HG03045 (cell line): ENCODE data around the gene PKP3.
"Not testable (repeated sequence)": the region's sequence is repeated elsewhere in the genome, so short reads cannot be mapped to it uniquely, and the experiment has no call there.

ENCODE experiments used
- ATAC-seq: cut with Tn5 transposase; IDR thresholded peaks from one replicate; pipeline ENCODE4 v1.9.1; 2021; ENCODE audit warnings: mild to moderate bottlenecking, moderate library complexity; ENCODE audit not compliant: unreplicated experiment

PKP3 gene

GRCh38 chr11:362642-363442, 31.2 kb upstream of the PKP3 start:
- ATAC-seq, result no peak

DNA sequence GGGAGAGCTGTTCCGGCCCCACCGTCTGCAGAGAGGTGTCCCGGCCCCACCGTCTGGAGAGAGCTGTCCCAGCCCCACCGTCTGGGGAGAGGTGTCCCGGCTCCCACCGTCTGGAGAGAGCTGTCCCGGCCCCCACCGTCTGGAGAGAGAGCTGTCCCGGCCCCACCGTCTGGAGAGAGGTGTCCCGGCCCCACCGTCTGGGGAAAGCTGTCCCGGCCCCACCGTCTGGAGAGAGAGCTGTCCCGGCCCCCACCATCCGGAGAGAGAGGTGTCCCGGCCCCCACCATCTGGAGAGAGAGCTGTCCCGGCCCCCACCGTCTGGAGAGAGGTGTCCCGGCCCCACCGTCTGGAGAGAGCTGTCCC, 30.6 kb upstream of the PKP3 start:
- not testable (repeated sequence) for ATAC-seq

GRCh38 chr11:363948-364761, 29.9 kb upstream of the PKP3 start:
- ATAC-seq, result no peak

- ATAC-seq, result no peak
Observed at GRCh38 chr11:364991-365725, 28.9 kb upstream of the PKP3 start.

DNA sequence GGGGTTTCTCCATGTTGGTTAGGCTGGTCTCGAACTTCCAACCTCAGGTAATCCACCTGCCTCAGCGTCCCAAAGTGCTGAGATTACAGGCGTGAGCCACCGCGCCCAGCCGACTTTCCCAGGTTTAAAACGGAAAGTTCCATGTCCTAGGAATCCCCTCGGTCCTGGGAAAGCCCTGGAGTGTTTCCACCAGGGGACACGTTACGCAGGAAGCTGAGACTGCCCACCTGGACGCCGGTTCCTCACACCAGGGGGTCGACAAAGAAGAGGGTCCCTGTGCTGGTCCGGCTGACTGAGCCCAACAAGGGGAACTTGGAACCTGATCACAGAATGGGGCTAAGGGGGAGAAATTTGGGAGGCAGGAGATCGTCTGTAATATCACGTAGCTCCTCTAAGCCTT, 28.2 kb upstream of the PKP3 start:
- ATAC-seq, result no peak

GRCh38 chr11:367956-368413, 26.0 kb upstream of the PKP3 start:
- no peak for ATAC-seq

GRCh38 chr11:368414-369335, 25.3 kb upstream of the PKP3 start:
- ATAC-seq, result no peak

DNA sequence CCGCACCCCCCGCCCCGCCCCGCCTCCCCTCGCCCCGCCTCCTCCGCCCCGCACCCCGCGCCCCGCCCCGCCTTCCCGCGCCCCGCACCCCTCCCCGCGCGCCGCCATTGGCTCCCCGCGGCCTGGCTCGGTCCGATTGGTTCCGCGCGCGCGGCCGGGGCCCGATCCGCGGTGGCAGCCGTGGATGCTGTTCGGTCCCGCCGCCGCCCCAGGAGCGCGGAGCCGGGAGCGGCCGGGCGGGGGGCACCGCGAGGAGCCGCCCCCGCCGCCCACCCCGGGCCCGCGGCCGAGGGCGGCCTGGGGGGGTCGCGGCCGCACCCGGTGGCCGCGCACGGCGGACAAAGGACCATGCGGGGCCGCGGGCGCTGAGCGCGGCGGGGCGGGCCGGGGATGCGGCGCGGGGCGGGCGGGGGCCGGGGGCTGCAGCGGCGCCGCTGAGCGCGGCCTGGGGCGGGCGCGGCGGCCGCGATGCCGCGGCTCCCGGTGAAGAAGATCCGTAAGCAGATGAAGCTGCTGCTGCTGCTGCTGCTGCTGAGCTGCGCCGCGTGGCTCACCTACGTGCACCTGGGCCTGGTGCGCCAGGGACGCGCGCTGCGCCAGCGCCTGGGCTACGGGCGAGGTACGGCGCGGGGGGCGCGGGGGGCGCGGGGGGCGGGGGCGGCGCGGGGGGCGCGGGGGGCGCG, 24.5 kb upstream of the PKP3 start, which contains the start of gene B4GALNT4:
B4GALNT4 (plus strand) TSS at position 164 of the 683 bp plus-strand sequence; CDS start at position 469, 305 bp downstream.
- ATAC-seq, result no peak

GRCh38 chr11:370070-370941, 23.7 kb upstream of the PKP3 start:
- ATAC-seq, result no peak

DNA sequence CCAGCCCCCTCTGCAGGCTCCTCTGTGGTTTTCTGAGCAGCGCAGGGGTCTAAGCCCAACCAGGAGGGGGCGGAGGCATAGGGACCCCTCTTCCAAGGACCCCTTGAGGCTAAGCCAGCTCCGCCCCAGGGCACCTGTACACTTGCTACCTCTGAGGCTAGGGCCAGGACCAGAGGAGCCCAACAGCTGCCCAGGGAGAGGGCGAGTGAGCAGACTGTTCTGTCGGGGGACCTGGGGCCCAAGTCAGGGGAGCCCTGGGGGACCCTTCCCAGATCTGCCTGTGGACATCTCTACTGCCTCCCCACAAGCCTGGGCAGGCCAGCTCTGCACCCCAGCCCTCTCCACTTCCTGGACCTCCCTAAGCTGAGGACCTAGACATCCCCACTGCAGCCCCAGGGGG, 23.0 kb upstream of the PKP3 start:
- ATAC-seq, result no peak

DNA sequence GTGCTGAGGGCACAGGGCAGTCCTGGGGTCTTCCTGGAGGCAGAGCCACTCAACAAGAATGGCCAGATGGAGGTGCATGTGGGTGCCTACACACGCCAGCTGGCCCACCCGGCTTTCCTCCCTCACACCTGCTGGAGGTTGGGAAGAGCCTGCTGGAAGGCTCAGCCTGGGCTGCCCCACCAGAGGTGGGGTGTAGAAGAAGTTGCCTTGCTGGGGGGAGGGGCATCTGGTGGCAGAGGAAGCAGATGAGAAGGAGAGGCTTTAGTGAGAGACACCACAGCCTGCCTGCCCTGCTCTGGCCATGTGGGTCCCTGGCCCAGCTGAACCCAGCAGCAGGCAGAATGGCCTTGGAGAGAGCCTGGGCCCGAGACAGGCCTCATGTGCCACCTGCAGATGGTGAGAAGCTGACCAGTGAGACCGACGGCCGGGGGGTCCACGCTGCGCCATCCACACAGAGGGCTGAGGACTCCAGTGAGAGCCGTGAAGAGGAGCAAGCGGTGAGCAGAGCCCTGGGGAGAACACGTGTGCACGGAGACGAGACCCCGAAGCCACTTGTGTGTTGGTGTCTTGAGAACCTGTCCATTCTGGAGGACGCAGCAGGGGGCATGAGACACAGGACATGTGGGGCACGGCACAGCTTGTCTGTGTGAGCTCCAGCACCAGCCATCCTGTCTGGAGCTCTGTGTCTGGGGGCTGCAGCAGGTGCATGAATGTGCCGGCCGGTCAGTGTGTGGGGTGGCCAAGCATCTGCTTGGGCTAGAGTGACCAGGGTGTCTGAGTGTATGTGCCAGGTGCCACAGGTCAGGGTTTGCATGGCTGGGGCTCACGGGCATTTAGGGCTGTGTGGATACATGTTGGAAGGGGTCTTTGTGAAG, 22.1 kb upstream of the PKP3 start:
- ATAC-seq, result no peak

- ATAC-seq, result no peak
Observed at GRCh38 chr11:372809-373715, 20.9 kb upstream of the PKP3 start.

DNA sequence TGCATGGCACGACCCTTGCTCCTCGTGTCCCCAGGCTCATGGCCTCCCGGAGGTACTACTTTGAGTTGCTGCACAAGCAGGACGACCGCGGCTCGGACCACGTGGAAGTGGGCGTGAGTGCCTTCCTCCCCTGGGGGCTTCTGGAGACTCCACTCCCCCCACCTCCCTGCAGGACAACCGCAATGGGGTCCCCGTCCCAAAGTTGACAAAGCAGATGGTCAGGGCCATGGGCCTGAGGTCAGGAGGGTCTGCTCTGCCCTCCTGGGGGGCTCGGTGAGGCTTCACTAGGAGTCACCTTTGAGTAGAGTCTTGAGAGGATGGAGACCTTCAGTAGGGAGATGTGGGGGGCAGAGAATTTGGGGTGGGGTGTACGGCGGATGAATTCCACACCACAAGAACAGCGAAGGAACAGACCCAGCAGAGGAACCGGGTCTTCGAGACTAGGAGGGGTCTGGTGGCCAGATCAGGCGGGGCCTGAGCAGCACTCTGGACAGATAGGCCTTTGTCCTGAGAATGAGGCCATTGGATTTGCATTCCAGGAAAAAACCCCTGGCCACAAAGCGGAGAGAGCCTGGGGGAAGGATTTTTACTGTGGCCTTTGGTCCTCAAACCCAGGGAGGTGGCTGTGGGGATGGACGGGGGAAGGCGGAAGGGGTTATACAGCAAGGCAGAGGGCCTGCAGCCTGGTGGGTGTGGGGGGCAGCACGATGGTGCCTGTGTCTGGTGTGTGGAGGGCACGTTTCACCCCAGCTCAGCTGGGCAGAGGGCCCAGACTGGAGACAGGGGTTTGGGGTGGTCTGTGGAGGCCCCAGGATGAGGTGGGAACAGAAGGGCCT, 20.1 kb upstream of the PKP3 start:
- ATAC-seq, result no peak

- no peak for ATAC-seq
Observed at GRCh38 chr11:375065-376025, 18.7 kb upstream of the PKP3 start.
